Measurements from ENCODE around the gene PTPN4. TPM values are rescaled to one million over a fixed set of nuclear protein-coding genes. Genes with fewer than 3 reads are reported as not detected.

The PTPN4 gene
- total RNA-seq, 5 donors from 2014 or later (not counting 1 experiment from before 2014, with no cell fraction given), result 105 to 134 (median 126) TPM

GRCh38 chr2:119856469-119856901 lies 96.8 kb downstream of the PTPN4 start:
- ChIA-PET POLR2A (no interaction called here), CTCF (no interaction called here)
- Mint-ChIP-seq H3K4me3 (no peak overlapping the region), H3K27ac (no peak overlapping the region), H3K9me3 (peaks cover 0 to 23% (median 11%) of the 10 kb centered on the region in 3 donors), H3K4me1 (peaks cover 56 to 69% (median 59%) of the 10 kb centered on the region in 3 donors), H3K36me3 (peaks cover 33% of the 10 kb centered on the region), H3K27me3 (no peaks in the 10 kb centered on the region)
- 100% methylated on average over 1 of the region's 2 CpGs for WGBS (ENCODE audit: insufficient coverage)
- no peak for ATAC-seq (replicated peaks in 1 of 4)
- Histone ChIP-seq H3K36me3 (ENCODE audit: control insufficient read depth in 2 of 2, extremely low read depth in 1 of 2, insufficient read depth in 1 of 2, low read length in 1 of 2) (no peaks in the 10 kb centered on the region), H3K4me3 (ENCODE audit: control insufficient read depth in 1 of 2, extremely low read depth in 1 of 2, low read length in 1 of 2) (no peak overlapping the region), H3K9me3 (peaks cover 7% of the 10 kb centered on the region), H3K27ac (ENCODE audit: low read length) (no peak overlapping the region), H3K4me1 (ENCODE audit: control insufficient read depth in 1 of 2, extremely low read depth in 1 of 2, insufficient read depth in 2 of 2, low read length in 2 of 2) (peaks cover 0 to 4% of the 10 kb centered on the region in 2 experiments), H3K27me3 (replicated peaks in 1 of 2; ENCODE audit: control insufficient read depth in 2 of 2, extremely low read depth in 1 of 2, insufficient read depth in 2 of 2, low read length in 1 of 2) (no peaks in the 10 kb centered on the region)
- DNase-seq, result no peak

- WGBS (ENCODE audit: insufficient coverage), result 71% methylated on average over 1 of the region's 3 CpGs
- no peaks in the 10 kb centered on the region for H3K36me3 ChIP-seq (ENCODE audit: control insufficient read depth in 2 of 2, extremely low read depth in 1 of 2, insufficient read depth in 1 of 2, low read length in 1 of 2)
- H3K27ac Mint-ChIP-seq, result no peak overlapping the region
- ChIA-PET CTCF (interaction anchor here in 1 of 2 donors (0.7 kb wide), 1 partner anchor 23 kb away, joined by 3 read pairs; no protein-coding TSS in a partner anchor), POLR2A (no interaction called here)
- H3K4me1 ChIP-seq (ENCODE audit: control insufficient read depth in 1 of 2, extremely low read depth in 1 of 2, insufficient read depth in 2 of 2, low read length in 2 of 2), result peaks cover 0 to 4% of the 10 kb centered on the region in 2 experiments
- no peak overlapping the region for H3K4me3 ChIP-seq (ENCODE audit: control insufficient read depth in 1 of 2, extremely low read depth in 1 of 2, low read length in 1 of 2)
- no peaks in the 10 kb centered on the region for H3K27me3 ChIP-seq (replicated peaks in 1 of 2; ENCODE audit: control insufficient read depth in 2 of 2, extremely low read depth in 1 of 2, insufficient read depth in 2 of 2, low read length in 1 of 2)
- H3K9me3 ChIP-seq, result peaks cover 2% of the 10 kb centered on the region
- H3K27me3 Mint-ChIP-seq, result no peaks in the 10 kb centered on the region
- H3K36me3 Mint-ChIP-seq, result peaks cover 25% of the 10 kb centered on the region
- no peak overlapping the region for H3K4me3 Mint-ChIP-seq
- no peak for DNase-seq
- H3K27ac ChIP-seq (ENCODE audit: low read length), result no peak overlapping the region
- H3K4me1 Mint-ChIP-seq, result peaks cover 66 to 79% (median 68%) of the 10 kb centered on the region in 3 donors
- H3K9me3 Mint-ChIP-seq, result peaks cover 0 to 11% (median 5%) of the 10 kb centered on the region in 3 donors
- ATAC-seq (replicated peaks in 1 of 4), result no peak
Observed at GRCh38 chr2:119857742-119858141, 98.0 kb downstream of the PTPN4 start.

- H3K36me3 ChIP-seq (ENCODE audit: control insufficient read depth in 2 of 2, extremely low read depth in 1 of 2, insufficient read depth in 1 of 2, low read length in 1 of 2), result no peaks in the 10 kb centered on the region
- CTCF ChIA-PET, result interaction anchor here in 1 of 2 donors (0.6 kb wide), 1 partner anchor 14 kb away, joined by 6 read pairs; no protein-coding TSS in a partner anchor
- no peak overlapping the region for H3K27ac Mint-ChIP-seq
- ATAC-seq (replicated peaks in 1 of 4), result no peak
- POLR2A ChIA-PET, result interaction anchor here (0.5 to 0.6 kb wide), 2 partner anchors 12 to 19 kb away, joined by 3 to 4 read pairs; no protein-coding TSS in a partner anchor
- no peak overlapping the region for H3K4me3 ChIP-seq (ENCODE audit: control insufficient read depth in 1 of 2, extremely low read depth in 1 of 2, low read length in 1 of 2)
- H3K4me3 Mint-ChIP-seq, result no peak overlapping the region
- no peaks in the 10 kb centered on the region for H3K9me3 ChIP-seq
- H3K9me3 Mint-ChIP-seq, result no peaks in the 10 kb centered on the region
- no peaks in the 10 kb centered on the region for H3K27me3 Mint-ChIP-seq
- peaks cover 0 to 4% of the 10 kb centered on the region in 2 experiments for H3K4me1 ChIP-seq (ENCODE audit: control insufficient read depth in 1 of 2, extremely low read depth in 1 of 2, insufficient read depth in 2 of 2, low read length in 2 of 2)
- peaks cover 74 to 84% (median 77%) of the 10 kb centered on the region in 3 donors for H3K4me1 Mint-ChIP-seq
- H3K36me3 Mint-ChIP-seq, result peaks cover 27% of the 10 kb centered on the region
- no peak overlapping the region for H3K27ac ChIP-seq (ENCODE audit: low read length)
- WGBS (ENCODE audit: insufficient coverage), result 100% methylated on average over 2 of the region's 4 CpGs
- no peaks in the 10 kb centered on the region for H3K27me3 ChIP-seq (replicated peaks in 1 of 2; ENCODE audit: control insufficient read depth in 2 of 2, extremely low read depth in 1 of 2, insufficient read depth in 2 of 2, low read length in 1 of 2)
- DNase-seq, result no peak
Observed at GRCh38 chr2:119859528-119859927, 99.8 kb downstream of the PTPN4 start.

GRCh38 chr2:119860924-119861323 lies 101.2 kb downstream of the PTPN4 start:
- Histone ChIP-seq H3K9me3 (no peaks in the 10 kb centered on the region), H3K4me1 (ENCODE audit: control insufficient read depth in 1 of 2, extremely low read depth in 1 of 2, insufficient read depth in 2 of 2, low read length in 2 of 2) (peaks cover 0 to 3% of the 10 kb centered on the region in 2 experiments), H3K27me3 (replicated peaks in 1 of 2; ENCODE audit: control insufficient read depth in 2 of 2, extremely low read depth in 1 of 2, insufficient read depth in 2 of 2, low read length in 1 of 2) (no peaks in the 10 kb centered on the region), H3K27ac (ENCODE audit: low read length) (no peak overlapping the region), H3K4me3 (ENCODE audit: control insufficient read depth in 1 of 2, extremely low read depth in 1 of 2, low read length in 1 of 2) (no peak overlapping the region), H3K36me3 (ENCODE audit: control insufficient read depth in 2 of 2, extremely low read depth in 1 of 2, insufficient read depth in 1 of 2, low read length in 1 of 2) (no peaks in the 10 kb centered on the region)
- Mint-ChIP-seq H3K9me3 (no peaks in the 10 kb centered on the region), H3K27me3 (no peaks in the 10 kb centered on the region), H3K4me1 (peaks cover 79 to 84% (median 79%) of the 10 kb centered on the region in 3 donors), H3K27ac (no peak overlapping the region), H3K36me3 (peaks cover 28% of the 10 kb centered on the region), H3K4me3 (no peak overlapping the region)
- CTCF ChIA-PET, result interaction anchor here in 1 of 2 donors (0.7 kb wide), 1 partner anchor 1551 kb away, joined by 3 read pairs; no protein-coding TSS in a partner anchor
- 92% methylated on average over 5 of the region's 7 CpGs for WGBS (ENCODE audit: insufficient coverage)
- DNase-seq, result no peak
- POLR2A ChIA-PET, result no interaction called here
- no peak for ATAC-seq (replicated peaks in 1 of 4)

- DNase-seq (peak in 1 of 35 experiments; percentile 24), ATAC-seq (replicated peaks in 1 of 4) (no peak)
- H3K4me1 ChIP-seq (ENCODE audit: control insufficient read depth in 1 of 2, extremely low read depth in 1 of 2, insufficient read depth in 2 of 2, low read length in 2 of 2), result no peaks in the 10 kb centered on the region
- peak overlapping the region; percentile 12 to 39 for H3K27ac Mint-ChIP-seq
- peaks cover 35% of the 10 kb centered on the region for H3K36me3 Mint-ChIP-seq
- POLR2A ChIA-PET, result interaction anchor here in 1 of 2 donors (0.7 kb wide), 1 partner anchor 34 kb away, joined by 4 read pairs; no protein-coding TSS in a partner anchor
- H3K4me3 Mint-ChIP-seq, result peak overlapping the region in 1 of 3 donors; percentile 17
- no peaks in the 10 kb centered on the region for H3K36me3 ChIP-seq (ENCODE audit: control insufficient read depth in 2 of 2, extremely low read depth in 1 of 2, insufficient read depth in 1 of 2, low read length in 1 of 2)
- no peak overlapping the region for H3K27ac ChIP-seq (ENCODE audit: low read length)
- H3K27me3 ChIP-seq (replicated peaks in 1 of 2; ENCODE audit: control insufficient read depth in 2 of 2, extremely low read depth in 1 of 2, insufficient read depth in 2 of 2, low read length in 1 of 2), result no peaks in the 10 kb centered on the region
- H3K27me3 Mint-ChIP-seq, result no peaks in the 10 kb centered on the region
- no CpG with 5 or more reads among the region's 3 CpGs for WGBS (ENCODE audit: insufficient coverage)
- CTCF ChIA-PET, result interaction anchor here in 1 of 2 donors (0.6 kb wide), 1 partner anchor 131 kb away, joined by 4 read pairs; no protein-coding TSS in a partner anchor
- no peak overlapping the region for H3K4me3 ChIP-seq (ENCODE audit: control insufficient read depth in 1 of 2, extremely low read depth in 1 of 2, low read length in 1 of 2)
- H3K9me3 ChIP-seq, result no peaks in the 10 kb centered on the region
- no peaks in the 10 kb centered on the region for H3K9me3 Mint-ChIP-seq
- H3K4me1 Mint-ChIP-seq, result peaks cover 81 to 83% (median 82%) of the 10 kb centered on the region in 3 donors
Observed at GRCh38 chr2:119862127-119862889, 102.6 kb downstream of the PTPN4 start.

GRCh38 chr2:119864318-119864717 lies 104.6 kb downstream of the PTPN4 start:
- H3K27ac ChIP-seq (ENCODE audit: low read length), result no peak overlapping the region
- WGBS (ENCODE audit: insufficient coverage), result no CpG with 5 or more reads among the region's 3 CpGs
- Mint-ChIP-seq H3K9me3 (no peaks in the 10 kb centered on the region), H3K36me3 (peaks cover 34% of the 10 kb centered on the region), H3K4me3 (no peak overlapping the region), H3K4me1 (peaks cover 80 to 84% (median 83%) of the 10 kb centered on the region in 3 donors), H3K27me3 (no peaks in the 10 kb centered on the region), H3K27ac (peak overlapping the region; percentile 5 to 68)
- peak in 1 of 4 experiments; percentile 53 for ATAC-seq (replicated peaks in 1 of 4)
- no peak overlapping the region for H3K4me3 ChIP-seq (ENCODE audit: control insufficient read depth in 1 of 2, extremely low read depth in 1 of 2, low read length in 1 of 2)
- no peak for DNase-seq
- ChIA-PET CTCF (no interaction called here), POLR2A (no interaction called here)
- H3K4me1 ChIP-seq (ENCODE audit: control insufficient read depth in 1 of 2, extremely low read depth in 1 of 2, insufficient read depth in 2 of 2, low read length in 2 of 2), result no peaks in the 10 kb centered on the region
- H3K9me3 ChIP-seq, result no peaks in the 10 kb centered on the region
- no peaks in the 10 kb centered on the region for H3K36me3 ChIP-seq (ENCODE audit: control insufficient read depth in 2 of 2, extremely low read depth in 1 of 2, insufficient read depth in 1 of 2, low read length in 1 of 2)
- no peaks in the 10 kb centered on the region for H3K27me3 ChIP-seq (replicated peaks in 1 of 2; ENCODE audit: control insufficient read depth in 2 of 2, extremely low read depth in 1 of 2, insufficient read depth in 2 of 2, low read length in 1 of 2)
